GM23338 (cell line): ENCODE data around the gene ARL15. TPM values are rescaled to one million over a fixed set of nuclear protein-coding genes. Genes with fewer than 3 reads are reported as not detected.

Source experiments
- ATAC-seq: fragments of 200-7000 bp; cut with Tn5 transposase; 3 replicates; pipeline ENCODE4 v1.9.1; 2020
- DNase-seq: peaks from one replicate; pipeline ENCODE4 v3.0.0-alpha.2; 2015; ENCODE audit warnings: low spot score
- H2AFZ ChIP-seq: fragments of 200-600 bp; sonication (generic); 2 replicates; pipeline ENCODE4 v1.8.0; 2016; ENCODE audit warnings: antibody characterized with exemption, mild to moderate bottlenecking, moderate library complexity
- H3F3A ChIP-seq: fragments of 200-600 bp; sonication (generic); replicated peaks from 2 replicates; pipeline ENCODE4 v1.8.0; 2017; ENCODE audit warnings: antibody characterized with exemption, mixed run types, low read depth
- H3K27ac ChIP-seq: fragments of 200-600 bp; sonication (generic); 2 replicates; pipeline ENCODE4 v1.6.1; 2016; ENCODE audit warnings: low read depth
- H3K27me3 ChIP-seq: fragments of 200-600 bp; sonication (generic); 2 replicates; pipeline ENCODE4 v1.8.0; 2016; ENCODE audit warnings: mild to moderate bottlenecking, mixed run types, moderate library complexity; ENCODE audit not compliant: insufficient read depth
- H3K36me3 ChIP-seq: fragments of 200-600 bp; sonication (generic); 2 replicates; pipeline ENCODE4 v1.8.0; 2016; ENCODE audit warnings: mild to moderate bottlenecking; ENCODE audit not compliant: insufficient read depth
- H3K4me1 ChIP-seq: fragments of 200-600 bp; sonication (generic); 2 replicates; pipeline ENCODE4 v1.8.0; 2016; ENCODE audit warnings: mild to moderate bottlenecking, moderate library complexity; ENCODE audit not compliant: insufficient read depth
- H3K4me2 ChIP-seq: fragments of 200-600 bp; sonication (generic); 2 replicates; pipeline ENCODE4 v1.7.1; 2017; ENCODE audit warnings: mixed run types
- H3K4me3 ChIP-seq: fragments of 200-600 bp; sonication (generic); 2 replicates; pipeline ENCODE4 v1.6.1; 2016; ENCODE audit warnings: mixed run types
- H3K79me2 ChIP-seq: fragments of 200-600 bp; sonication (generic); replicated peaks from 2 replicates; pipeline ENCODE4 v1.8.0; 2017; ENCODE audit warnings: mild to moderate bottlenecking; ENCODE audit not compliant: insufficient read depth
- H3K9me2 ChIP-seq: fragments of 200-600 bp; sonication (generic); 2 replicates; pipeline ENCODE4 v1.8.0; 2017; ENCODE audit not compliant: insufficient read depth
- H4K20me1 ChIP-seq: fragments of 200-600 bp; sonication (generic); replicated peaks from 2 replicates; pipeline ENCODE4 v1.8.0; 2017; ENCODE audit warnings: mild to moderate bottlenecking; ENCODE audit not compliant: insufficient read depth
- H3K27ac Mint-ChIP-seq: 2 replicates; pipeline ENCODE4 v1.8.0; 2020; ENCODE audit warnings: inconsistent platforms, mild to moderate bottlenecking, moderate library complexity, mixed read lengths
- H3K27me3 Mint-ChIP-seq: 3 replicates; pipeline ENCODE4 v1.8.0; 2022; ENCODE audit warnings: low read depth, mild to moderate bottlenecking, moderate library complexity, mixed read lengths, inconsistent platforms; ENCODE audit not compliant: insufficient read depth, poor library complexity
- H3K36me3 Mint-ChIP-seq: 3 replicates; pipeline ENCODE4 v1.8.0; 2021; ENCODE audit warnings: low read depth, mild to moderate bottlenecking, inconsistent platforms, moderate library complexity, mixed read lengths
- H3K4me1 Mint-ChIP-seq: 3 replicates; pipeline ENCODE4 v1.8.0; 2020; ENCODE audit warnings: mild to moderate bottlenecking, inconsistent platforms, mixed read lengths
- H3K4me3 Mint-ChIP-seq: 3 replicates; pipeline ENCODE4 v1.8.0; 2021; ENCODE audit warnings: moderate library complexity, mild to moderate bottlenecking, inconsistent platforms, mixed read lengths
- H3K9me3 Mint-ChIP-seq: 3 replicates; pipeline ENCODE4 v1.8.0; 2020; ENCODE audit warnings: moderate library complexity, mild to moderate bottlenecking, inconsistent platforms, mixed read lengths
- CREB1 ChIP-seq: fragments of 250-450 bp; sonication (Bioruptor Pico); IDR thresholded peaks from 2 replicates; pipeline ENCODE4 v1.5.0; 2020; ENCODE audit warnings: low read depth, mild to moderate bottlenecking, moderate library complexity
- EZH2 ChIP-seq: fragments of 200-600 bp; sonication (generic); IDR thresholded peaks from one replicate; pipeline ENCODE4 v1.8.0; 2017; ENCODE audit warnings: antibody characterized with exemption, mild to moderate bottlenecking, low read depth; ENCODE audit not compliant: unreplicated experiment
- JUNB ChIP-seq: IDR thresholded peaks from one replicate; pipeline ENCODE4 v1.6.1; 2016; ENCODE audit warnings: antibody characterized with exemption; ENCODE audit not compliant: unreplicated experiment
- NANOG ChIP-seq: IDR thresholded peaks from 2 replicates; pipeline ENCODE4 v1.6.1; 2016; ENCODE audit warnings: antibody characterized with exemption, borderline replicate concordance
- POLR2AphosphoS5 ChIP-seq: IDR thresholded peaks from 2 replicates; pipeline ENCODE4 v1.6.1; 2016; ENCODE audit warnings: antibody characterized with exemption, low read depth
- ZNF114 ChIP-seq: fragments of 250-450 bp; sonication (Bioruptor Pico); IDR thresholded peaks from 2 replicates; pipeline ENCODE4 v1.5.0; 2020; ENCODE audit warnings: mild to moderate bottlenecking, moderate library complexity
- ZNF331 ChIP-seq: fragments of 250-450 bp; sonication (Bioruptor Pico); IDR thresholded peaks from 2 replicates; pipeline ENCODE4 v1.5.0; 2020; ENCODE audit warnings: low read depth, mild to moderate bottlenecking, moderate library complexity
- polyA plus RNA-seq: library from polyadenylated mRNA; unstranded; fragments of >200 nt; fragmentation: Nextera tagmentation; extraction: Ambion mirVana; gene quantifications from 2 replicates; pipeline ENCODE4 v1.2.1, GENCODE V29; 2016
- total RNA-seq: library from RNA; depleted of rRNA; stranded (reverse); fragments of >200 nt; shearing (Covaris generic); gene quantifications from 2 replicates; pipeline ENCODE4 v1.2.3, GENCODE V29; 2014
- TF ChIP-seq, protein P1 (sequence below): IDR thresholded peaks from one replicate; pipeline ENCODE4 v1.6.1; 2018; ENCODE audit warnings: antibody characterized with exemption; ENCODE audit not compliant: unreplicated experiment
- TF ChIP-seq, protein P2 (sequence below), 2 experiments: fragments of 200-600 bp in 1 of 2; sonication (generic) in 1 of 2; conservative IDR thresholded peaks; 2 replicates each; pipeline versions ENCODE4 v1.5.1 to v1.6.1; 2016 to 2017; ENCODE audit warnings: antibody characterized with exemption in 2 of 2, low read depth in 2 of 2, mild to moderate bottlenecking in 2 of 2, moderate library complexity in 1 of 2
- TF ChIP-seq, protein P3 (sequence below): IDR thresholded peaks from 2 replicates; pipeline ENCODE4 v1.6.1; 2016; ENCODE audit warnings: antibody characterized with exemption

The ARL15 gene
- total and polyA plus RNA-seq, 2 experiments from 2014 or later, result 13.0 to 54.0 TPM

DNA sequence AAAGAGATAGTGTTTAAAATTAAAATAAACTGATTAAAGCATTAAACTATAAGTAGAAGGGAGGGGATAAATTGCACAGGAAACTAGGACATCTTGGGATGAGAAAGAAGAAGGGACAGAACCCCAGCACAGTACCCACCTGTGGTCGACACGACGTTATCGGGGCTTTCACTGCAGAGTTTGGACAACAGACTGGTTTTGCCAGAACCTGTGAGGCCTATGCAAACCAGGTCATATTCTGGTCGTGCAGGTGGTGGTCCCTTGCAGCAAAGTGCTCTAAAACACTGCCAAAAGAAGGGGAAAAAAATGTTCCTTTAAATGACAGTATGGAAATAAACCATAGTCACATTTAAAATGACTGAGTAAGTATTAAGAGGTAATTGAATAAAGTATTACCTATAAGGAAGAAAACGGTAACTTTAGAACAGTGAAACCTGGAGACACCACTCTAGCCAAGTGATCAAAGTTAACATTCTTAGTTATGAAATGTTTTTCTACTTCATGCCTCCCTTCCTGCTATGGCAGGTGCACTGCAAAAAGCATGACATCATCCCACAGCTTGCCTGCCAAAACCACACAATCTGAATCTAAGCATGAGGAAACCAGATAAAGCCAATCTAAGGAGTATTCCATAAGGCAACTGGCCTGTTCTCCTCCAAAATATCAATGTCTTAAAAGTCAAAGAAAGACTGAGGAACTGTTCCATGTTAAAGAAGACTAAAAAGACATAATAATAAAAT, 138.6 kb downstream of the ARL15 start:
- no peaks in the 10 kb centered on the region for H3K9me3 Mint-ChIP-seq

DNA sequence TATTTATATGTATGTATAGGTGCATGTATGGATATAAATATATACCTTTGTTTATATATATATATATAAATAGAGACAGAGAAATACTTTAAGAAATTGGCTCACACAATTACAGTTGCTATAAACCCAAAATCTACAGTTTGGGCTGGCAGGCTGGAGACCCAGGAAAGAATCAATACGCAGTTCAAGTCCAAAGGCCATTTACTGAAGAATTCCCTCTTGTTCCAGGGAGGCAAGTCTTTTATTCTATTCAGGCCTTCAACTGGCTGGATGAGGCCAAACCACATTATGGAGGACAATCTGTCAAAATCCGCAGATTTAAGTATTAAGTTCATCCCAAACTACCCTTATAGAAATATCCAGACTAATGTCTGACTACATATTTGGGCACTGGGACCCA, 144.7 kb downstream of the ARL15 start:
- Mint-ChIP-seq H3K4me1 (no peaks in the 10 kb centered on the region), H3K4me3 (no peak overlapping the region)

More for the DNA sequence above, 138.6 kb downstream of the ARL15 start:
- Histone ChIP-seq H4K20me1 (no peaks in the 10 kb centered on the region), H3K27ac (no peak overlapping the region), H3K79me2 (peaks cover 15% of the 10 kb centered on the region), H3K9me2 (no peaks in the 10 kb centered on the region), H3K27me3 (no peaks in the 10 kb centered on the region), H3K36me3 (no peaks in the 10 kb centered on the region), H3K4me2 (no peak overlapping the region), H3K4me1 (no peaks in the 10 kb centered on the region), H3K4me3 (no peak overlapping the region), H3F3A (no peaks in the 10 kb centered on the region), H2AFZ (no peak overlapping the region)
- DNase-seq, result no peak
- H3K4me1 Mint-ChIP-seq, result no peaks in the 10 kb centered on the region
- ATAC-seq, result no peak
- H3K4me3 Mint-ChIP-seq, result no peak overlapping the region
- no peaks in the 10 kb centered on the region for H3K36me3 Mint-ChIP-seq
- H3K27ac Mint-ChIP-seq, result no peak overlapping the region
- TF ChIP-seq ZNF114 (CRISPR knock-in tag), result no peak
- no peaks in the 10 kb centered on the region for H3K27me3 Mint-ChIP-seq

DNA sequence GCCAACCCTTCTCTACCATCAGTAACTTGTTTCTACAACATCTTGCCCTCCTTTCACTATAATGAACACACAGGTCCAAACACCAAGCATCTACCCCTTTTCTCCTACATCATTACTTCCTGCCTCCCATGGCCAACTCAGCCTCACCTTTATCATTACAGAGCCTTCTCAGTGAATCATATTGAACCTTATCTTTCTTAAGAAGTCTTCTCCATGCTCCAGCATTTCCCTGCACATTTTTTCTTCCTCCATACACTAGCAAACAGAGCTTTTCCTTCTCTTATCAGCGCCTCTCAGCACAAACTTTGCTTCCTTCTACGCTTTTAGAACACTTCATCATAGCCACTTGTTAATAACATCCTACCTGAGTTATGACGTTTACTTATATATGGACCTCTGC, 148.2 kb downstream of the ARL15 start:
- H4K20me1 ChIP-seq, result no peaks in the 10 kb centered on the region
- no peak overlapping the region for H3K4me3 ChIP-seq
- no peaks in the 10 kb centered on the region for H3K4me1 Mint-ChIP-seq
- no peak overlapping the region for H3K4me3 Mint-ChIP-seq
- DNase-seq (no peak), ATAC-seq (no peak)
- H3K4me1 ChIP-seq, result no peaks in the 10 kb centered on the region
- no peak overlapping the region for H3K4me2 ChIP-seq
- no peaks in the 10 kb centered on the region for H3K36me3 ChIP-seq
- no peaks in the 10 kb centered on the region for H3F3A ChIP-seq
- H3K9me3 Mint-ChIP-seq, result no peaks in the 10 kb centered on the region
- H3K27me3 Mint-ChIP-seq, result no peaks in the 10 kb centered on the region
- TF ChIP-seq, protein P1, sequence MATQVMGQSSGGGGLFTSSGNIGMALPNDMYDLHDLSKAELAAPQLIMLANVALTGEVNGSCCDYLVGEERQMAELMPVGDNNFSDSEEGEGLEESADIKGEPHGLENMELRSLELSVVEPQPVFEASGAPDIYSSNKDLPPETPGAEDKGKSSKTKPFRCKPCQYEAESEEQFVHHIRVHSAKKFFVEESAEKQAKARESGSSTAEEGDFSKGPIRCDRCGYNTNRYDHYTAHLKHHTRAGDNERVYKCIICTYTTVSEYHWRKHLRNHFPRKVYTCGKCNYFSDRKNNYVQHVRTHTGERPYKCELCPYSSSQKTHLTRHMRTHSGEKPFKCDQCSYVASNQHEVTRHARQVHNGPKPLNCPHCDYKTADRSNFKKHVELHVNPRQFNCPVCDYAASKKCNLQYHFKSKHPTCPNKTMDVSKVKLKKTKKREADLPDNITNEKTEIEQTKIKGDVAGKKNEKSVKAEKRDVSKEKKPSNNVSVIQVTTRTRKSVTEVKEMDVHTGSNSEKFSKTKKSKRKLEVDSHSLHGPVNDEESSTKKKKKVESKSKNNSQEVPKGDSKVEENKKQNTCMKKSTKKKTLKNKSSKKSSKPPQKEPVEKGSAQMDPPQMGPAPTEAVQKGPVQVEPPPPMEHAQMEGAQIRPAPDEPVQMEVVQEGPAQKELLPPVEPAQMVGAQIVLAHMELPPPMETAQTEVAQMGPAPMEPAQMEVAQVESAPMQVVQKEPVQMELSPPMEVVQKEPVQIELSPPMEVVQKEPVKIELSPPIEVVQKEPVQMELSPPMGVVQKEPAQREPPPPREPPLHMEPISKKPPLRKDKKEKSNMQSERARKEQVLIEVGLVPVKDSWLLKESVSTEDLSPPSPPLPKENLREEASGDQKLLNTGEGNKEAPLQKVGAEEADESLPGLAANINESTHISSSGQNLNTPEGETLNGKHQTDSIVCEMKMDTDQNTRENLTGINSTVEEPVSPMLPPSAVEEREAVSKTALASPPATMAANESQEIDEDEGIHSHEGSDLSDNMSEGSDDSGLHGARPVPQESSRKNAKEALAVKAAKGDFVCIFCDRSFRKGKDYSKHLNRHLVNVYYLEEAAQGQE, result no peak
- TF ChIP-seq ZNF331 (CRISPR knock-in tag) (no peak), JUNB (no peak), NANOG (no peak), CREB1 (CRISPR knock-in tag) (no peak), POLR2AphosphoS5 (no peak), ZNF114 (CRISPR knock-in tag) (no peak), EZH2 (no peak)
- TF ChIP-seq, protein P2, sequence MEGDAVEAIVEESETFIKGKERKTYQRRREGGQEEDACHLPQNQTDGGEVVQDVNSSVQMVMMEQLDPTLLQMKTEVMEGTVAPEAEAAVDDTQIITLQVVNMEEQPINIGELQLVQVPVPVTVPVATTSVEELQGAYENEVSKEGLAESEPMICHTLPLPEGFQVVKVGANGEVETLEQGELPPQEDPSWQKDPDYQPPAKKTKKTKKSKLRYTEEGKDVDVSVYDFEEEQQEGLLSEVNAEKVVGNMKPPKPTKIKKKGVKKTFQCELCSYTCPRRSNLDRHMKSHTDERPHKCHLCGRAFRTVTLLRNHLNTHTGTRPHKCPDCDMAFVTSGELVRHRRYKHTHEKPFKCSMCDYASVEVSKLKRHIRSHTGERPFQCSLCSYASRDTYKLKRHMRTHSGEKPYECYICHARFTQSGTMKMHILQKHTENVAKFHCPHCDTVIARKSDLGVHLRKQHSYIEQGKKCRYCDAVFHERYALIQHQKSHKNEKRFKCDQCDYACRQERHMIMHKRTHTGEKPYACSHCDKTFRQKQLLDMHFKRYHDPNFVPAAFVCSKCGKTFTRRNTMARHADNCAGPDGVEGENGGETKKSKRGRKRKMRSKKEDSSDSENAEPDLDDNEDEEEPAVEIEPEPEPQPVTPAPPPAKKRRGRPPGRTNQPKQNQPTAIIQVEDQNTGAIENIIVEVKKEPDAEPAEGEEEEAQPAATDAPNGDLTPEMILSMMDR (conservative IDR thresholded peaks at IDR 0.05; ENCODE audit: low read depth in 2 of 2), result no peak
- TF ChIP-seq, protein P3, sequence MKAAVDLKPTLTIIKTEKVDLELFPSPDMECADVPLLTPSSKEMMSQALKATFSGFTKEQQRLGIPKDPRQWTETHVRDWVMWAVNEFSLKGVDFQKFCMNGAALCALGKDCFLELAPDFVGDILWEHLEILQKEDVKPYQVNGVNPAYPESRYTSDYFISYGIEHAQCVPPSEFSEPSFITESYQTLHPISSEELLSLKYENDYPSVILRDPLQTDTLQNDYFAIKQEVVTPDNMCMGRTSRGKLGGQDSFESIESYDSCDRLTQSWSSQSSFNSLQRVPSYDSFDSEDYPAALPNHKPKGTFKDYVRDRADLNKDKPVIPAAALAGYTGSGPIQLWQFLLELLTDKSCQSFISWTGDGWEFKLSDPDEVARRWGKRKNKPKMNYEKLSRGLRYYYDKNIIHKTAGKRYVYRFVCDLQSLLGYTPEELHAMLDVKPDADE, result no peak
- no peak overlapping the region for H3K27ac ChIP-seq
- H3K79me2 ChIP-seq, result no peaks in the 10 kb centered on the region
- no peaks in the 10 kb centered on the region for H3K27me3 ChIP-seq
- no peaks in the 10 kb centered on the region for H3K9me2 ChIP-seq
- H2AFZ ChIP-seq, result no peak overlapping the region
- H3K27ac Mint-ChIP-seq, result no peak overlapping the region
- H3K36me3 Mint-ChIP-seq, result no peaks in the 10 kb centered on the region

More for the DNA sequence above, 144.7 kb downstream of the ARL15 start:
- Histone ChIP-seq H3K27me3 (no peaks in the 10 kb centered on the region), H3K4me2 (no peak overlapping the region), H2AFZ (no peak overlapping the region), H4K20me1 (no peaks in the 10 kb centered on the region), H3K36me3 (no peaks in the 10 kb centered on the region), H3K79me2 (no peaks in the 10 kb centered on the region), H3K4me3 (no peak overlapping the region), H3F3A (no peaks in the 10 kb centered on the region), H3K27ac (no peak overlapping the region), H3K4me1 (no peaks in the 10 kb centered on the region), H3K9me2 (no peaks in the 10 kb centered on the region)
- H3K27me3 Mint-ChIP-seq, result no peaks in the 10 kb centered on the region
- H3K36me3 Mint-ChIP-seq, result no peaks in the 10 kb centered on the region
- DNase-seq (no peak), ATAC-seq (no peak)
- no peaks in the 10 kb centered on the region for H3K9me3 Mint-ChIP-seq
- no peak overlapping the region for H3K27ac Mint-ChIP-seq
- TF ChIP-seq NANOG (no peak), CREB1 (CRISPR knock-in tag) (no peak)
